PC-9 (cell line): ENCODE results near the gene IL31RA. TPM values are rescaled to one million over a fixed set of nuclear protein-coding genes. Genes with fewer than 3 reads are reported as not detected.

ENCODE experiments used
- BruUV-seq: library from RNA; stranded (reverse); fragments of 400-500 nt; replicated peaks from 2 replicates; lab custom pipeline; 2021; lab: Mats Ljungman, UMichigan
- CTCF ChIA-PET: fragments of 300-600 bp; sonication (Branson Sonifier 250); formaldehyde crosslinking; loops from one replicate; lab custom pipeline; 2022; ENCODE audit warnings: antibody characterized with exemption; lab: Charles Lee
- POLR2A ChIA-PET: fragments of 300-600 bp; sonication (Branson Sonifier 250); formaldehyde crosslinking; loops from one replicate; lab custom pipeline; 2022; ENCODE audit warnings: antibody characterized with exemption; ENCODE audit not compliant: unreplicated experiment; lab: Charles Lee
- DNase-seq, 2 experiments: peaks; one replicate each; pipeline versions ENCODE4 v3.0.0 to v3.0.0-alpha.2; 2015 to 2022; ENCODE audit warnings: mixed read lengths in 1 of 2
- H2AFZ ChIP-seq: fragments of 200-600 bp; sonication (generic); 2 replicates; pipeline ENCODE4 v1.8.1; 2017; ENCODE audit warnings: antibody characterized with exemption
- H3F3A ChIP-seq: fragments of 200-600 bp; sonication (generic); 2 replicates; pipeline ENCODE4 v1.8.1; 2017; ENCODE audit warnings: antibody characterized with exemption, mild to moderate bottlenecking, low read depth; ENCODE audit not compliant: insufficient read depth
- H3K27ac ChIP-seq: fragments of 200-600 bp; sonication (generic); 2 replicates; pipeline ENCODE4 v1.6.1; 2016; ENCODE audit warnings: mixed run types
- H3K27me3 ChIP-seq: fragments of 200-600 bp; sonication (generic); 2 replicates; pipeline ENCODE4 v1.6.1; 2016; ENCODE audit warnings: low read depth, mixed run types; ENCODE audit not compliant: insufficient read depth
- H3K36me3 ChIP-seq: fragments of 200-600 bp; sonication (generic); 2 replicates; pipeline ENCODE4 v1.6.1; 2016; ENCODE audit warnings: low read depth, mixed run types
- H3K4me1 ChIP-seq: fragments of 200-600 bp; sonication (generic); replicated peaks from 2 replicates; pipeline ENCODE4 v1.6.1; 2016; ENCODE audit warnings: mixed run types; ENCODE audit not compliant: insufficient read depth
- H3K4me2 ChIP-seq: fragments of 200-600 bp; sonication (generic); 2 replicates; pipeline ENCODE4 v1.6.1; 2017; ENCODE audit warnings: mixed run types
- H3K4me3 ChIP-seq: fragments of 200-600 bp; sonication (generic); 2 replicates; pipeline ENCODE4 v1.6.1; 2016; ENCODE audit warnings: mixed run types
- H3K79me2 ChIP-seq: fragments of 200-600 bp; sonication (generic); 2 replicates; pipeline ENCODE4 v1.6.1; 2017; ENCODE audit warnings: low read depth, mixed run types
- H3K9me2 ChIP-seq: fragments of 200-600 bp; sonication (generic); 2 replicates; pipeline ENCODE4 v1.8.1; 2017; ENCODE audit warnings: mild to moderate bottlenecking; ENCODE audit not compliant: insufficient read depth
- H3K9me3 ChIP-seq: fragments of 200-600 bp; sonication (generic); 2 replicates; pipeline ENCODE4 v1.8.1; 2016; ENCODE audit warnings: low read depth; ENCODE audit not compliant: insufficient read depth
- H4K20me1 ChIP-seq: fragments of 200-600 bp; sonication (generic); 2 replicates; pipeline ENCODE4 v1.8.1; 2017; ENCODE audit not compliant: insufficient read depth
- EZH2 ChIP-seq: fragments of 200-600 bp; sonication (generic); IDR thresholded peaks from 2 replicates; pipeline ENCODE4 v1.8.0; 2017; ENCODE audit warnings: antibody characterized with exemption, low read depth
- intact Hi-C: fragments of 100-400 bp; cut with micrococcal nuclease; formaldehyde crosslinking; loops from one replicate; pipeline ENCODE4 v1.10.0; 2022; ENCODE audit not compliant: unreplicated experiment
- total RNA-seq: library from RNA; stranded (reverse); gene quantifications from 2 replicates; pipeline ENCODE4 v1.2.3, GENCODE V29; 2021
- TF ChIP-seq, protein P1 (sequence below): fragments of 200-600 bp; sonication (generic); conservative IDR thresholded peaks from 2 replicates; pipeline ENCODE4 v1.6.1; 2017; ENCODE audit warnings: mixed run types, antibody characterized with exemption, mild to moderate bottlenecking, moderate library complexity

IL31RA gene
- total RNA-seq, 1 experiment from 2014 or later: 2.0 TPM

- H3K4me2 ChIP-seq: no peak overlapping the region
- CTCF ChIA-PET: no interaction called here
- TF ChIP-seq EZH2: no peak
- TF ChIP-seq, protein P1, sequence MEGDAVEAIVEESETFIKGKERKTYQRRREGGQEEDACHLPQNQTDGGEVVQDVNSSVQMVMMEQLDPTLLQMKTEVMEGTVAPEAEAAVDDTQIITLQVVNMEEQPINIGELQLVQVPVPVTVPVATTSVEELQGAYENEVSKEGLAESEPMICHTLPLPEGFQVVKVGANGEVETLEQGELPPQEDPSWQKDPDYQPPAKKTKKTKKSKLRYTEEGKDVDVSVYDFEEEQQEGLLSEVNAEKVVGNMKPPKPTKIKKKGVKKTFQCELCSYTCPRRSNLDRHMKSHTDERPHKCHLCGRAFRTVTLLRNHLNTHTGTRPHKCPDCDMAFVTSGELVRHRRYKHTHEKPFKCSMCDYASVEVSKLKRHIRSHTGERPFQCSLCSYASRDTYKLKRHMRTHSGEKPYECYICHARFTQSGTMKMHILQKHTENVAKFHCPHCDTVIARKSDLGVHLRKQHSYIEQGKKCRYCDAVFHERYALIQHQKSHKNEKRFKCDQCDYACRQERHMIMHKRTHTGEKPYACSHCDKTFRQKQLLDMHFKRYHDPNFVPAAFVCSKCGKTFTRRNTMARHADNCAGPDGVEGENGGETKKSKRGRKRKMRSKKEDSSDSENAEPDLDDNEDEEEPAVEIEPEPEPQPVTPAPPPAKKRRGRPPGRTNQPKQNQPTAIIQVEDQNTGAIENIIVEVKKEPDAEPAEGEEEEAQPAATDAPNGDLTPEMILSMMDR: no peak
- H3K79me2 ChIP-seq: no peaks in the 10 kb centered on the region
- H2AFZ ChIP-seq: no peak overlapping the region
- H4K20me1 ChIP-seq: no peaks in the 10 kb centered on the region
- H3K4me3 ChIP-seq: no peak overlapping the region
- no peaks in the 10 kb centered on the region for H3K36me3 ChIP-seq
- H3K4me1 ChIP-seq: no peaks in the 10 kb centered on the region
- POLR2A ChIA-PET: no interaction called here
- no peaks in the 10 kb centered on the region for H3K27me3 ChIP-seq
- no peaks in the 10 kb centered on the region for H3K9me2 ChIP-seq
- no peaks in the 10 kb centered on the region for H3F3A ChIP-seq
- no peak overlapping the region for H3K27ac ChIP-seq
- intact Hi-C loops: no loop called here
- no peak for DNase-seq
- no peaks in the 10 kb centered on the region for H3K9me3 ChIP-seq
- no TSS peak for BruUV-seq
Observed at GRCh38 chr5:55925712-55926111, 74.6 kb downstream of the IL31RA start.

DNA sequence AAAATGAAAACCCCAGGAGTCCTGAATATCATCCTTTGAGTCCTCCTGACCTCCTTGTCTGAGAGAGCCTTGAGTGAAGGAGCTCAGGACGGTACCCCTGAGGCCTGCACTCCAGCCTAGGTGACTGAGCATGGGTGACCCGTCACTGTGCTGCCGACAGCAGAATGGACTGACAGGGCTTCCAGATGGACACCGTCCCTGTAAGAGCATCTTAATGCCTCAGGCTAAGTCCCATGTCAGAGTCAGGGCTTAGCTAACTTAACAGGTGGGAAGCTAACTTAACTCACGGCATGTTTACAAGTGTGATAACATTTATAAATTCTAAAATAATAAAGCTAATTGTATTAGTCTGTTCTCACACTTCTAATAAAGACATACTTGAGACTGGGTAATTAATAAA is 75.3 kb downstream of the IL31RA start:
- H3K9me2 ChIP-seq: no peaks in the 10 kb centered on the region
- H3F3A ChIP-seq: no peaks in the 10 kb centered on the region
- no peaks in the 10 kb centered on the region for H3K4me1 ChIP-seq
- no TSS peak for BruUV-seq
- TF ChIP-seq, protein P1: no peak
- no peak for TF ChIP-seq EZH2
- H3K27me3 ChIP-seq: no peaks in the 10 kb centered on the region
- no peak overlapping the region for H3K4me3 ChIP-seq
- H3K79me2 ChIP-seq: no peaks in the 10 kb centered on the region
- no peak overlapping the region for H2AFZ ChIP-seq
- ChIA-PET CTCF (no interaction called here), POLR2A (no interaction called here)
- no peaks in the 10 kb centered on the region for H3K9me3 ChIP-seq
- DNase-seq: no peak
- no peak overlapping the region for H3K4me2 ChIP-seq
- H4K20me1 ChIP-seq: no peaks in the 10 kb centered on the region
- no peak overlapping the region for H3K27ac ChIP-seq
- intact Hi-C loops: no loop called here
- H3K36me3 ChIP-seq: no peaks in the 10 kb centered on the region

- no TSS peak for BruUV-seq
- 0 out of 2 replicates have a peak, but pooled peaks cover 1% of the 10 kb centered on the region for H3K4me1 ChIP-seq
- DNase-seq: no peak
- no peaks in the 10 kb centered on the region for H3K36me3 ChIP-seq
- no peaks in the 10 kb centered on the region for H3K27me3 ChIP-seq
- no peaks in the 10 kb centered on the region for H3K9me3 ChIP-seq
- ChIA-PET CTCF (interaction anchor here (0.7 kb wide), 1 partner anchor 227 kb away, joined by 8 read pairs; no protein-coding TSS in a partner anchor), POLR2A (interaction anchor here (0.7 kb wide), 1 partner anchor 550 kb away, joined by 3 read pairs; no protein-coding TSS in a partner anchor)
- no peak overlapping the region for H3K4me2 ChIP-seq
- H2AFZ ChIP-seq: no peak overlapping the region
- H3F3A ChIP-seq: no peaks in the 10 kb centered on the region
- H3K9me2 ChIP-seq: no peaks in the 10 kb centered on the region
- H3K27ac ChIP-seq: no peak overlapping the region
- no peaks in the 10 kb centered on the region for H3K79me2 ChIP-seq
- H4K20me1 ChIP-seq: no peaks in the 10 kb centered on the region
- intact Hi-C loops: no loop called here
- TF ChIP-seq, protein P1: no peak
- no peak for TF ChIP-seq EZH2
- no peak overlapping the region for H3K4me3 ChIP-seq
Observed at GRCh38 chr5:55927861-55928655, 76.9 kb downstream of the IL31RA start.
